ENCODE results near the gene DMD.

Gene DMD

GRCh38 chrX:32183066-32183465, 1028.3 kb downstream of the DMD start:
- DNase-seq: no peak

- no peak for DNase-seq
Observed at GRCh38 chrX:32176510-32176909, 1034.8 kb downstream of the DMD start.

- DNase-seq: no peak
Observed at GRCh38 chrX:32170481-32170880, 1040.9 kb downstream of the DMD start.

- DNase-seq: no peak
Observed at GRCh38 chrX:32155044-32155638, 1056.2 kb downstream of the DMD start.

GRCh38 chrX:32153585-32153984, 1057.8 kb downstream of the DMD start:
- no peak for DNase-seq

- DNase-seq: no peak
Observed at GRCh38 chrX:32150141-32150540, 1061.2 kb downstream of the DMD start.

- no peak for DNase-seq
Observed at GRCh38 chrX:32141841-32142240, 1069.5 kb downstream of the DMD start.

- DNase-seq: no peak
Observed at GRCh38 chrX:32139476-32139875, 1071.9 kb downstream of the DMD start.

GRCh38 chrX:32137525-32137924, 1073.8 kb downstream of the DMD start:
- no peak for DNase-seq

- no peak for DNase-seq
Observed at GRCh38 chrX:32126997-32127396, 1084.4 kb downstream of the DMD start.

- no peak for DNase-seq
Observed at GRCh38 chrX:32118832-32119231, 1092.5 kb downstream of the DMD start.

- no peak for DNase-seq
Observed at GRCh38 chrX:32116047-32116446, 1095.3 kb downstream of the DMD start.

- DNase-seq: no peak
Observed at GRCh38 chrX:32087663-32088062, 1123.7 kb downstream of the DMD start.

GRCh38 chrX:32084757-32085156, 1126.6 kb downstream of the DMD start:
- DNase-seq: no peak

GRCh38 chrX:32048285-32048684, 1163.1 kb downstream of the DMD start:
- no peak for DNase-seq

- no peak for DNase-seq
Observed at GRCh38 chrX:32045149-32045548, 1166.2 kb downstream of the DMD start.

- DNase-seq: no peak
Observed at GRCh38 chrX:32041181-32041580, 1170.2 kb downstream of the DMD start.

GRCh38 chrX:32026772-32027171, 1184.6 kb downstream of the DMD start:
- no peak for DNase-seq

- DNase-seq: no peak
Observed at GRCh38 chrX:32024072-32024471, 1187.3 kb downstream of the DMD start.

- no peak for DNase-seq
Observed at GRCh38 chrX:32016195-32016594, 1195.2 kb downstream of the DMD start.

- DNase-seq: no peak
Observed at GRCh38 chrX:32010948-32011347, 1200.4 kb downstream of the DMD start.

GRCh38 chrX:32010212-32010611, 1201.1 kb downstream of the DMD start:
- no peak for DNase-seq

GRCh38 chrX:31993637-31994036, 1217.7 kb downstream of the DMD start:
- no peak for DNase-seq

GRCh38 chrX:31988975-31989374, 1222.4 kb downstream of the DMD start:
- no peak for DNase-seq

GRCh38 chrX:31981546-31982062, 1229.7 kb downstream of the DMD start:
- DNase-seq: no peak
